HG03571 (cell line): ENCODE data around the gene TFF1.
A peak's percentile ranks its signal among the peaks of the same experiment; 100 is the strongest.
"Not testable (repeated sequence)": the region's sequence is repeated elsewhere in the genome, so short reads cannot be mapped to it uniquely, and the experiment has no call there.

Experiments
- ATAC-seq: cut with Tn5 transposase; IDR thresholded peaks from one replicate; pipeline ENCODE4 v1.9.1; 2021; ENCODE audit not compliant: unreplicated experiment

The TFF1 gene

DNA sequence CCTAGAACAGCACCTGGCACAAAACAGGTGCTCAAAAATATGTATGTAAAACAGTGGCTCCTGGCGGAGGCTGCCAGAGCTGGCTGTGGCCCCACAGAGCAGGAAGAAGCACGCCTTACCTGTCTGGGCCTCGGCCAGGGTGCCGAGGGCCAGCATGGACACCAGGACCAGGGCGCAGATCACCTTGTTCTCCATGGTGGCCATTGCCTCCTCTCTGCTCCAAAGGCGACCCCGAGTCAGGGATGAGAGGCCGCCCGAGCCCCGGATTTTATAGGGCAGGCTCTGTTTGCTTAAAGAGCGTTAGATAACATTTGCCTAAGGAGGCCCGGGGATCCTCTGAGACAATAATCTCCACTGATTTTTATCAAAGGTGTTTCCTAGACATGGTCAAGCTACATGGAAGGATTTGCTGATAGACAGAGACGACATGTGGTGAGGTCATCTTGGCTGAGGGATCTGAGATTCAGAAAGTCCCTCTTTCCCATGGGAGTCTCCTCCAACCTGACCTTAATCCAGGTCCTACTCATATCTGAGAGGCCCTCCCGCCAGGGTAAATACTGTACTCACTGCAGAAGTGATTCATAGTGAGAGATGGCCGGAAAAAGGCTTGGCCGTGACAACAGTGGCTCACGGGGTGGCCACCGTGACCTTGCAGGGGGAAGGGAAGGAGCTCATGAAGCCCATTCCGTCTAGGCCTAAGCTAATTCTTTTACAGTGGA, at the start of gene TFF1:
Gene TFF1, minus strand, starts transcription at position 244 of the 719 bp plus-strand sequence. Its CDS starts 40 bp downstream, at position 204.
- ATAC-seq: no peak

DNA sequence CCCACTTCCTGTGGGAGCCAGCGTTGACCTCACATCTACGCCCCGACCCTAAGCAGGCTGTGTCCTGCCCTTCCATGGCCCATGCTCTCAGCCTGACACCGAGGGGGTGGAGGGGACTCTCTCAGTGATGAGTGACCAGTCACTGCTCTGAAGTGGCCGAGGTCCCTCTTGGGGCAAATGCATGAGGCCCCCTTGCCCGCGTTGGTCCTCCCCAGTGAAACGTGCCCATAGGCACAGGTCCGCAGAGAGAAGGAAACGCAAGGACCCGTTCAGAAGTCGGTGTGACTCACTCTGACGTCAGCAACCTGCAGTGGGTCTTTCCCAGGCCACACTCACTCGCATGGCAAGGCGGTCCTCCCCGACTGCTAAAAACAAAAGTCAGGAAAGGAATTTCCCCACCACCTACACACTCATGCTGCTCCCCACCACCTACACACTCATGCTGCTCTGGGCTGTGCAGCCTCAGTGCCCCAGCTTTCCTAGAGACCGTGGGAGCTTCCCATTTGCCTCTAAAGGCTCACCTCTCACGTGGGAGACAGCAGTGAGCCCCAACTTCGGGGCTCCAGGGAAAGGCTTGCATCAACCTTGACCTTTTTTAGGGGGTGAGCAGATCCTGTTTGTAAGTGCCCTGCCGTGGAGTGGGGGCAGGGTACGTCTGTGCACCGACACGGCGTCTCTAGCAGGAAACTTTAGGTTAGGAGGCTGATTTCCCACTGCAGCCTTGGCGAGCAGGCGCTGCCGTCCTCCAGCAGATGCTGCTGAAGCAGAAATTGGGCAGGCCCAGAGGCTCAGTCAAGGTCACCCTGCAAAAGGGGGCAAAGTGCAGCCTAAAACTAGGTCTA, 48.8 kb upstream of the TFF1 start:
- peak; percentile 63 for ATAC-seq

DNA sequence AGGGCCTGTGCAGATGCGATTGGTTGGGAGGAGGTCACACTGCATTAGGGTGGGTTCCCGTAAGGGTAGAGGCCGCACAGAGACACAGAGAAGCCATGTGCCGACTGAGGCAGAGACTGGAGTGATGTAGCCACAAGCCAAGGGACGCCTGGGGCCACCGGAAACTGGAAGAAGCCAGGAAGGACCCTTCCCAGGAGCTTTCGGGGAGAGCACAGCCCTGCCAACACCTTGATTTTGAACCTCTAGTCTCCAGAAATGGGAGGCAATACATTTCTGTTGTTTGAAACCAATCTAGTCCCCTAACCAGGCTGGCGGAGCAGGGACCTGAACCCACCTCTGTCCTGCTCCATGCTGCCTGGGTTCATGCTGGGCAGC, 48.2 kb upstream of the TFF1 start:
- no peak for ATAC-seq

DNA sequence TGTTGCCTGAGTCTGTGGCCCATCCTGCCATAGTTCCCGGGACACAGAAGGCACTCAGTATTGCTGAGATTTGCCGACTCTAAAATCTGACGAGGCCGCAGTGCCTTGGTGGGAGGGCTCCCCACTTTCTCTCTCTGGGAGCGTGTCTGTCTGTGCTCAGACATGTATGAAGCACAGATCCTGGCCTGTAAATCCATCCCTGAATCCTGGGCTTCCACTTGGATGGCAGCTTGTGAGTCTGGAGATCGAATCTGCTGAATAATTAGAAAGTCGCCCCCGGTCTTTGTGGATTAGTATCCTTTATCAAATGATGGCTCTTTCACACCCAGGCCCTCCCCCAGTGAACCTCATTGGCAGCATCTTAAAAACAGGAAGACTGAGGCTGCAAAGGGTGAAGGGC, 47.7 kb upstream of the TFF1 start:
- ATAC-seq: no peak

- ATAC-seq: no peak
Measured at GRCh38 chr21:42413500-42413899, 47.2 kb upstream of the TFF1 start.

DNA sequence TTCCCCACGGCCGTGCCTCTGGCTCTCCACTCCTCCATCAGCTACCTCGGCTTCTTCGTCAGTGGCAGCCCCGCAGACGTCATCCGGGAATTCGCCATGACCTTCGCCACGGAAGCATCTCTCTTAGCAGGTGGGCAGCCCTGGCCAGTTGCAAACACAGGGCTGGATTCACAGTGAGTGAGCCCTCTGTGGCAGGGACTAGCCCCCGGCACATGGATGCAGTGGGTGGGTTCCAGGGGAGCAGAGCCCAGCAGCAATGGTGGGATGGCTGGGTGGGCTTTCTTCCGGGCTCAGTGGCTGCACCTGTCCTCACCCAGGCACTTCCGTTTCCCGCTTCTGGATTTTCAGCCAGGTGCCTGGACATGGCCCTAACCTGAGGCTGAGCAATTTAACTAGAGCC, 46.8 kb upstream of the TFF1 start:
- no peak for ATAC-seq

DNA sequence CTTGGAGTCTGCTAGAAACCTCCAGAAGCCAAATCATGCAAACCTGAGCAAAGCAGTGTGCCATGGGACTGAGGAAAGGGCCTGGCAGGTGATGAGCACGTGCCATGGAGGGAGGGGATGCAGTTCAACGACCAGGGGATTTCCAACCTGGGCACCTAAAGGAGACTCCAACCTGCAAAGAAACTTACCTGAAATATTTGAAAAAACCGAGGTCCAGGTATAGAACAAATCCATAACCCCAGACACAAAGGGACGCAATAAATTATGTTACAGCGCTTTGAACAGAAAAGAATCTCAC, 46.2 kb upstream of the TFF1 start:
- no peak for ATAC-seq

DNA sequence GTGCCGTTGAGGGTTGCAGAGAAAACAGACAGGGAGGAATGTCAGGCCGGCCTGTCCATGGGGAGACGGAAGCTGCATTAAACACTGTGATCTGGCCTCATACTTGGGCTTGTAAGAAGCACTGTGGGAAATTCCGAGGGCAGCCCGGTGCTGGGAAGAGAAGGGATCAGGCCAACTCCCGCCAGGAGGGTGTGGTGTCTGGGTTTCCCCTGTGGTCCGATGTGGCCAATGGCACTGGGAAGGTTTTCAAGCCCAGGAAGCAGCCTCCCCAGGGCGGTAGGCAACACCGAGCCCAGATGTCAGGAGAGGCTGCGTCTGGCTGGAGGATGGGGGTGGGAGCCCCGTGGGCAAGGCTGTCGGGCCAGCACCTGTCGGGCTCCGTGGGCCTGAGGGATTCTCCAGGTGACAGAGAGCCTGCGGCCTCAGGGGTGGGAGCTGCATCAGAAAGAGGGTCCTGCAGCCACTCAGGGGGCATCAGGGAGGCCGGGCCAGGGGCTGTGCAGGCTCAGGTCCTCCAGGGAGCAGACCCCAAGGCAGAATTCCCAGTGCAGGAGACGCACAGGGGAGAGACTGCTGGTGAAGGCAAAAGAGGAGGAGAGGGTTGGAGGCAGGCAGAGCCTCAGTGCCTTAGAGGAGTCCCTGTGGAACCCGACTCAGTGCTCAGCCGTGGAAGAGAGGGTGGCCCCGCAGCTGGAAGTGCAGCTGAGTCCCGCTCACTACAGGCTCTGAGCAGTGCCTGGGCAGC, 45.7 kb upstream of the TFF1 start:
- no peak for ATAC-seq

- no peak for ATAC-seq
Measured at GRCh38 chr21:42411197-42411869, 45.0 kb upstream of the TFF1 start.

GRCh38 chr21:42409366-42409765, 43.0 kb upstream of the TFF1 start:
- ATAC-seq: no peak

- not testable (repeated sequence) for ATAC-seq
Measured at GRCh38 chr21:42408718-42409117, 42.4 kb upstream of the TFF1 start.

DNA sequence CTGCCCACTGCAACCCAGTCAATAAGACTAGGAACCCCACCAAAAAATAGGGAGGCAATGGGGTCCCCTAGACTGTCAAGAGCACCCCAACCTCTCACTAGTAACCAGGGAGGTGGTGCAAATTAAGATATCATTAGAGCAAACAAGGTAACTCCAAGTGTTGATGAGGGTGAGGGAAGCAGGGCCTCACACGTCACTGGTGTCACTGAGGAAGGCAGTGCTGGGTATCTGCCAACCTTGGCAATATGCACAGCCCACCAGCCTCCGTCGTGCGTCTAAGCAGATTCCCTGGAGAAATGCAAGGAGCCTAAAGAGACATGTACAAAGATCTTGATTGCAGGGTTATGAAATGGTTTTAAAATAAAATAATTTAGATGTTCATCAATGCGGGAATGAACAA, 41.1 kb upstream of the TFF1 start:
- no peak for ATAC-seq

DNA sequence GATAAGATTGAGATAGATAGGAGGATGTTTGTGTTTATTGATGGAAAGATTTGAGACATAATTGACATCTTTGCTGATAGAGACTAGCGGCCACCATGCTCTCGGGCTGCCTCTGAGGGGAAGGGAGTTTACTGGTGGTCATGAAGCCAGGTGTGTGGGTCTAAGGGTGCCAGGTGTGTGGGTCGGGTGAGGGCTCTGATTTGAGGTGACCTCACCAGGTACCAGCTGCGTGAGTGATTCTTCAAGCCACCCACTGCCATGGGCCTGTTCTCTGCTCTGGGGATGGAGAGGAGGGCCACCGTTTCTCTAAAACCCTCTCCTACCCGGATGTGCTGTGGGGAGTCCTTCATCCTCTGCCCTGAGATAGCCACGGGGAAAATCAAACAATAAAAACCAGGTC, 40.5 kb upstream of the TFF1 start:
- ATAC-seq: no peak

DNA sequence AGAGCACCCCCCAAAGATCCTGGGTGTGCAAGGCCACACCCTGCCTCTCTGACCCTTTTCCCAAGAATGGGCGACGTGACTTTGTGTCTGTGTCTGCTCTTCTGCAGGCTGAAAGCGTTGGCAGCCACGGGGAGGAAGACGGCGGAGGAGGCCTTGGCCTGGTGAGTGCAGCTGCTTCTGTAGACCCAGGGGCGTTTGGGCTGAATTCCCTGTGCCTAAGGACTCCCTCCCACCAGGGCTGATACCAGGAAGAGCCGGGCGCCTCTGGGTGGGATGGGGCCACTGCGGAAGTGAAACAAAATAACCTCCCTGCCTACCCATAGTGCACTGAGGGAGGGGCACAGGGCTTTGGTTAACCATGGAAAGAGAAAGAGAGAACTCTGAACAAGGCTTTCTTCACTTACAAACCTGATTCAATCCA, 39.9 kb upstream of the TFF1 start:
- no peak for ATAC-seq

- ATAC-seq: no peak
Measured at GRCh38 chr21:42405064-42406013, 39.0 kb upstream of the TFF1 start.

- ATAC-seq: no peak
Measured at GRCh38 chr21:42404539-42404938, 38.2 kb upstream of the TFF1 start.

DNA sequence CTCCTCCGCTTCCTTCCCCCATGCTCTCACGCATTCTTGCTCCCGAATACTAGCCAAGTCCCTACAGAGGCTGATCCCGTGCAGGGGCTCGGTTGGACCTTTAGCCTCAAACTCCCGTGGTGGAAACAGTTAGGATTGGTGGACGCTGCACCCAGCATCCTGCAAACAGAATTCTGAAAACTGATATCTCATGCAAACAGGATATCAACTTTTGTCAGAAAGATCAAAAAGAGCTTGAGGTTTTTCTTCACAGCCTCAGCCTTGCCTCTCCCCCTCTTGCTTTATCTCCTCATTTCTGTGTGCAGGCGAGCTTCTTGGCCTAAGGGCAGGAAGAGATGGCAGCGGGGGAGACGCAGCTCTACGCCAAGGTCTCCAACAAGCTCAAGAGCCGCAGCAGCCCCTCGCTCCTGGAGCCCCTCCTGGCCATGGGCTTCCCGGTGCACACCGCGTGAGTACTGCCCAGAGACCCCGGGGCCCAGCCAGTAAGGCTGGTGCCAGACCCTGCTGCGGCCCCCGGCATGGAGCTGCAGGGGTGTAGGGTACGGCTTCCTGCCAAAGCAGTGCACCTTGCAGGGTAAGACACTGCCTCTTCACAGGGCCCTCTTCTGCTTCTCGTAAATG, 37.4 kb upstream of the TFF1 start, which contains the start of gene UBASH3A:
Gene UBASH3A, plus strand, starts transcription at position 292 of the 621 bp plus-strand sequence. Its CDS starts 44 bp downstream, at position 336.
- ATAC-seq: no peak

- ATAC-seq: no peak
Measured at GRCh38 chr21:42401820-42402251, 35.5 kb upstream of the TFF1 start.

DNA sequence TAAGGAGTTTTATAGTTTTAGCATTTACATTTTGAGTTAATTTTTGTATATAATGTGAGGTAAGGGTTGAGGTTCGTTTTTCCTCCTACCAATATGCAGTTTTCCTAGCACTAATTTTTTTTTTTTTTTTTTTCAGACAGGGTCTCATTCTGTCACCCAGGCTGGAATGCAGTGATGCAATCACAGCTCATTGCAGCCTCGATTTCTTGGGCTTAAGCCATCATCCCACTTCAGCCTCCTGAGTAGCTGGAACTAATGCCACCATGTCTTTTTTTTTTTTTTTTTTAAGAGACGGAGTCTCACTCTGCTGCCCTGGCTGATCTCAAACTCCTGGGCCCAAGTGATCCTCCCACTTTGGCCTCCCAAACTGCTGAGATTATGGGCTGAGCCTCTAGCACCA, 34.8 kb upstream of the TFF1 start:
- no peak for ATAC-seq

- ATAC-seq: no peak
Measured at GRCh38 chr21:42400525-42400924, 34.2 kb upstream of the TFF1 start.
